Stimulated activated CD4-positive, alpha-beta T cell treated with anti-CD3 and anti-CD28 coated beads, TNF-alpha, amount 100 ng/mL, for 48 hours (primary cell): ENCODE data around the gene TRIM24.
A peak's percentile ranks its signal among the peaks of the same experiment; 100 is the strongest.

ENCODE experiments used
- DNase-seq, 3 donors: peaks; one replicate each; pipeline ENCODE4 v3.0.0-alpha.2; 2020; ENCODE audit warnings: low read depth in 3 of 3

The TRIM24 gene

DNA sequence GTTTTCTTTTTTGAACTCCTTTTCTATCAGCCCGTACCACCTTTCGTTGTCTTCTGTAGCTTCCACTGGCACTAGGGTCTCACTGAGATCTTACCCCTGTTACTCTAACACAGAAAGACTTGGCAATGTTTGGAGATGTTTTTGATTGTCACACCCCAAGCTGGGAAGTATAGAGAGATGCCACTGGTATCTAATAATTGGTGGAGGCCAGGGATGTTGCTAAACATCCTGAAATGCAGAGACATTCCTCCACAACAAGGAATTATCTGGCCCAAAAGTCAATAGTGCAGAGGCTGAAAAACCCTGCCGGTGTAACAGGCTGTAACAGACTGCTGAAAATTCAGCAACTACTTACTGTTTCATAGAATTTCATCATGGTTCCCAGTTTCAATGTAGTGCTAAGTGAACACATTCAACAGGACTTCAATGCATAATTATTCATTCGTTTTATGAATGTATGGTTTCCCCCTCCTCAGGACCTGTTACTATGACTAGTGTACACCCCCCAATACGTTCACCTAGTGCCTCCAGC, 115.9 kb downstream of the TRIM24 start:
- no peak for DNase-seq

DNA sequence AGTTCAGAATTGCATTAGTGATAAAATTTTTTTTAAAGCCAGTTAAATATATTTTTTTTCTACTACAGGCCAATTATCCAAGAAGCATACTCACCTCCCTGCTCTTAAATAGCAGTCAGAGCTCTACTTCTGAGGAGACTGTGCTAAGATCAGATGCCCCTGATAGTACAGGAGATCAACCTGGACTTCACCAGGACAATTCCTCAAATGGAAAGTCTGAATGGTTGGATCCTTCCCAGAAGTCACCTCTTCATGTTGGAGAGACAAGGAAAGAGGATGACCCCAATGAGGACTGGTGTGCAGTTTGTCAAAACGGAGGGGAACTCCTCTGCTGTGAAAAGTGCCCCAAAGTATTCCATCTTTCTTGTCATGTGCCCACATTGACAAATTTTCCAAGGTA, 119.1 kb downstream of the TRIM24 start:
- no peak for DNase-seq

DNA sequence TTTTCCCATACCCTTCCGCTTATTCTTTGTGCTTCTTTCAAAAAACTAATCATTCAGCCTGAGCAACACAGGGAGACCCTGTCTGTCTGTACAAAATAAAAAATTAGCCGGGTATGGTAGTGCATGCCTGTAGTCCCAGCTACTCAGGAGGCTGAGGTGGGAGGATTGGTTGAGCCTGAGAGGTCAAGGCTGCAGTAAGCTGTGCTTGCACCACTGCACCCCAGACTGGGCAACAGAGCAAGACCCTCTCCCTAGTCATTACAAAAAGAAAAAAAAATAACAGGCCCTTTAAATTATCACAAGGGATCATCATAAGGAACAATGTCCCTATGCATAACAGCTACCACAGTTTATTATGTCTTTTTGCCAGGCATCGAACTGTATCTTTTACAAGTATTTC, 119.6 kb downstream of the TRIM24 start:
- no peak for DNase-seq

DNA sequence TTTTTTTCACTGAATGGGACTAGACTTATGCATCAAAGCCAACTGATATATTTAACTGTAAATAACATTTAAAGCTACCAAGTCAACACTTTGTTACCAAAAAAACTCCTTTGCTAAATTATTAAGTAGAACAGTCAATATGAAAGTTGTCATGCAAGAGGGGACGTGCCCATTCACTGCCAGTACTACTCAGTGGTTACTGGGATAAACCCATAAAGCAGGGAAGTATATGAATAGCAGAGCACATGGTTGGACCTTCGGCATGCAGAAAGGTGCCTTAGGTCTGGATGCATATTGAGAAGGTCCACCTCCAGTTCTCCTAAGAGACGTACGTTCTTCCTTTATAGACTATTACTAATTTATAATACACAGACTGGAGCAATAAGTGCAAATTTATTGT, 121.0 kb downstream of the TRIM24 start:
- DNase-seq = no peak

DNA sequence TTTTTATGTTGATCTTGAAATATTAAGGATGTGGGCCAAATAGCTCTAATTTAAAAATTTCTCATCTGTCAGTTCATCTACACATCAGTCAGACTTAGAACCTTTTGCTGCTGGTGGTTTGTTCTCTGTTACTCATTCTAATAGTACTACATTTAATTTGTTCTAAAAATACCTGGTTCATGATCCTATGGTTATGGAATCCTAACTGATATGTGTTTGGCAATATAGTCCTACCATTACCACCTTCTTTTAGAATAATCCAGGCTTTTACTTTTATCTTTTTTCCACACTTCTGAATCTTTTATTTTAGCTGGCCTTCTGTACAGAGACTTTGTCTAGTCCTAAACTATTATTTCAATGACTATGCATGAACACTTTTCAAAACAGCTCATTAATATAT, 124.2 kb downstream of the TRIM24 start:
- DNase-seq = no peak

DNA sequence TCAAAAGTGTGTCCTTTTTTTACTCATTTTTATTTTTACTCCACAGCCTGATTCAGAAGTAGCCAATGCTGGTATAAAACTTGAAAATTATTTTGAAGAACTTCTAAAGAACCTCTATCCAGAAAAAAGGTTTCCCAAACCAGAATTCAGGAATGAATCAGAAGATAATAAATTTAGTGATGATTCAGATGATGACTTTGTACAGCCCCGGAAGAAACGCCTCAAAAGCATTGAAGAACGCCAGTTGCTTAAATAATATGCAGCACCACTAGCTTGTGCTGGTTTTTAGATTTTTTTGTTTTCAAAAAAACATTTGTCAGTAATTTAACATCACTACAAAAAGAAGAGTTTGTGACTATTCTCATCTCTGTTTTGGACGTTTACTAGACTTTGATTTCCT, 124.6 kb downstream of the TRIM24 start:
- DNase-seq = no peak

DNA sequence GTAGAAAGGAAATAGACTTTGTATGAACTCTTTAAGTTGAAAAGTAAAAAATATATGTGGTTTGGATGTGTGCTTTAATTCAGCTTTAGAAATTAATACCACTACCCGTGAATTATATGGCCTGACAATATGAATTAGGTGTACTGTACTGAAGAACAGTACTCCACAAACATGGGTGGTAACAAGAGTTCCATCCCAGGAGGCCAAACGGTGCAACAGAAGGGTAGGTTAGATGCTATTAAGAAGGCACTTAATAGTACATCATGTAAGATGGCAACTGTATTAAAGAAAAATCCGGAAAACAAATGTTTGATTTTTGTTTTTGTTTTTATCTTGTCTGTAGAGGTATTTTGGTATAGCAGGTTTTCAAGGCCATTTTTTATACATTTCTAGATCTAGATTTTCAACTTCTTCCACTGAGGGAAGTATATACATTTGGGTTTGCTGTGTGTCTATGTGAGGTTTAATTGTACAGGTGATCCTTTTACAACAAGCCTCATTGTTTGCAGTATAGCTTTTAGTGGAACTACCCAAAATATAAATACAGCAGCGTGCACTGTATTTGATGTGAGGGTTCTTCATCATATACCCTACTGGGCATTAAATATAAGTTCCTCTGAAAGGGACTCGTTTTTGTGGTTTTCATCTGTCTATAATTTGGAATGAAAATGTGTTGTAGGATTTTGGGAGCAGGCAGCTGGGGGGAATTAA, 125.4 kb downstream of the TRIM24 start:
- no peak for DNase-seq

DNA sequence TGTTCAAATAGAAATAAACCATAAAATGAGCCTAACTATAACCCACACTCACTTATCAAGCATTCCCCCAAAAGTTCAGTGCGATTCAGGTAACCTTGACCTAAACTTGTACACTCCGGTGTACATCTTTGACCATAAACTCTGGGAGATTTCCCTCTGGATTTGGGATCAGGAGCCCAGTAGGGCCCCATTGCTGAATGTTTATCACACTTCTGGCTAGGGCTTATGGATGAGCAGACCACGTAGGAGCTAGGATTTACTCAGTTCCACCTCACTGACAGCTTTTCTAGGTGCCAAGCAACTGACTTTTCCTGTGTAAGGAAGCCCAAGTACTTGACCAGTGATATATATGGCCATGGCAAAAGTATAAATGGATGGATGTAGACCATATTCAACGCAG, 127.4 kb downstream of the TRIM24 start:
- no peak for DNase-seq

DNA sequence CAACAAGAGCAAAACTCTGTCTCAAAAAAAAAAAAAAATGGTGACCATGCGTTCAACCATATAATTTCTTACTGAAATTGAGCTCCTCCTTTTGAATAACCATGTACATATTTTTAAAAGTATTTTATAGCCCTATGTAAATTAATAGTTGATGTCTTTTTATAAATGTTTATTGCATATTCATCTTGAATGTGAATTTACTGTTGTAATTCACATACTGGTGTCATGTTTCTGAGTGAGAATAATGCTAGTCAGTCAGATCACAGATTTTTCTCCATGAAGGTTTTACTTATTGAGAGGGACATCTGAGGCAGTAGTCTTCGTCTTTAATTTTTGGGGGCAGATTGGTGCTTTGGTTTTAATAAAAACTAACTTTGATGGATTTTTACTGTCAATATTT, 128.9 kb downstream of the TRIM24 start:
- no peak for DNase-seq

DNA sequence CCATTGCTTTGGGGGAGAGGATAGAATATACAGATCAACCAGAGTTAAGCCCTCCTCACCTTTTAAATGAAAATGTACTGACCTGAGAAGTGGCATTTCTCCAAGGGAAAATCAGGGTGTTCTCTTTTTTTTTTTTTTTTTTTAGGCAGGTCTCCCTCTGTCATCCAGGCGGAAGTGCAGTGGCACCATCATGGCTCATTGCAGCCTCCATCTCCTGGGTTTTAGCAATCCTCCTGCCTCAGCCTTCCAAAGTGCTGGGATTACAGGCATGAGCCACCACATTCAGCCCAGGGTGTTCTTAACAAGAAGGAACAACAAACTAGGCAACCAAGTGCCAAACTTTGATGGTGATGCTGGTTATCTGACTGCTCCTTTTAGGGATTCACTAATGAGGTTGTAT, 130.1 kb downstream of the TRIM24 start:
- no peak for DNase-seq

DNA sequence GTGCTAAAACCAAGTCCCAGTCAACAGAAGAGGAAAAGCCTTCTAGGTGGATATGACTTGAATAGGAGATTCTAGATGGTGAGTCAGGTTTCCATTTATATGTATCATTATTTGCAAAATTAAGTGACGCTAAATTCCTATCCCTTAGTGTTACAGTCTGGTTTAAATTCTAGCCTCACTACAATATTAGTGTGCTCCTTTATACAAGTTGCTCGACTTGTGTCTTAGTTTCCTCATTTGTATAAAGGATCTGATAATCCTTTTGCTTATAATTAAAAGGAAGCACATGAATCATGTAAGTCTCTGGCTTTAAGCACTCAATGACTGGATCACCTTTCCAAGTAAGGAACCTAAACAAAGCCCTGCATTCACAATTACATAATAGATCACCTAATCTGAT, 135.4 kb downstream of the TRIM24 start:
- DNase-seq = no peak

DNA sequence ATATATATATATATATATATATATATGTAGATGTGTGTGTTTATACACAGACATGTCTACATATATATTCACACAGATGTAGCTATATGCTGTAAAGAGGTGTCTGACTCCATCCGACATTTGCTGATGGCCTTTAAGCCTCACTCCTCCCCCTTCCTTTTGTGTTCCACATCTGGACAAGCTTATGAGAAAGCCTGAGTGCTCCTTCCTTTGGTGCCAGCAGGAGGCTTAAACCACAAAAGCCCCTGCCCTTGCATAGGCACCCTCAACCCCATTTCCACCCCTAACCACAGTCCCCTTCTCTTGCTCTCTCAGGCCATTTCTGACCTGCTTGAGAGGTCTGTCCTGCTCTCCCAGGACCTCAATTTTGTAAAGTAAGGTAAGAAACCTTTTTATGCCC, 142.4 kb downstream of the TRIM24 start:
- DNase-seq = no peak

DNA sequence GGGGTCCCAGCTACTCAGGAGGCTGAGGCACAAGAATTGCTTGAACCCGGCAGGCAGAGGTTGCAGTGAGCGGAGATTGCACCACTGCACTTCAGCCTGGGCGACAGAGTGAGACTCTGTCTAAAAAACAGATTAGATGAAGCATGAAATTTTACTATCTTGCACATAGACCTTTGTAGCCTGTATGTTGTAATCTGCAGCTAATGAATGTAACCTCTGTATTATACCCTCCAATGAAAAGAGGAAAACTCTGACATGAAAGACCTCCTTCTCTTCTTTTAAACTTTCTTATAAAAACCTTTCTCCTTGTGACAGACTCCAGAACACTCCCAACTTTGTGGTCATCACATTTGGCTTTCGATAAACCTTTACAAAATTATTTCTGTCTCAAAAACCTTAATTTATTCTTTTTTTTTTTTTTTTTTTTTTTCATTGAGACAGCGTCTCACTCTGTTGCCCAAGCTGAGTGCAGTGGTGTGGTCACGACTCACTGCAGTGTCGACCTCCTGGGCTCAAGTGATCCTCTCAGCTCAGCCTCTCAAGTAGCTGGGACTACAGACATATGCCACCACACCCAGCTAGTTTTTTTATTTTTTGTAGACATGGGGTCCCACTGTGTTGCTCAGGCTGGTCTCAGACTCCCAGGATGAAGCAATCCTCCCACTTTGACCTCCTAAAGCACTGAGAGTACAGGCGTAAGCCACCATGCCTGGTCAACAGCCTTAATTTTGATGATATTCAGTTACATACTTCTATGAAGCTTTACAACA, 143.7 kb downstream of the TRIM24 start:
- no peak for DNase-seq

DNA sequence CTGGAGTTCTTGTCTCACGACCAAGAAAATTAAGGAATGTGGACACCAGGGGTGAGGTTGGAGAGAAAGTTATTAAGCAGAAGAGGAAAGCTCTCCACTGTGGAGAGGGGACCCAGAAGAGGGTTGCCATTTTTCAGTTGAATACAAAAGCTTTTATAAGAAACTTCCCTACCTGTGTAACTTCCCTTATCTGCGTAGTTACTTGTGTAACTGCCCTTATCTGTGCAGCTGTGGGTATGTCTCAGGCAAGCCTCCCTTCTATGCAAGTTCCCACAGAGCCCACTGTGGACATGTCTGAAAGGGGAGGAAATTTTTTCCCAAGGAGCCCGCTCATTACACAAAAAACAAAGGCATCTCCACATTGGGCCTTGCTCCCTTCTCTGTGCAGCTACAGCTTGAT, 146.2 kb downstream of the TRIM24 start:
- DNase-seq = no peak

DNA sequence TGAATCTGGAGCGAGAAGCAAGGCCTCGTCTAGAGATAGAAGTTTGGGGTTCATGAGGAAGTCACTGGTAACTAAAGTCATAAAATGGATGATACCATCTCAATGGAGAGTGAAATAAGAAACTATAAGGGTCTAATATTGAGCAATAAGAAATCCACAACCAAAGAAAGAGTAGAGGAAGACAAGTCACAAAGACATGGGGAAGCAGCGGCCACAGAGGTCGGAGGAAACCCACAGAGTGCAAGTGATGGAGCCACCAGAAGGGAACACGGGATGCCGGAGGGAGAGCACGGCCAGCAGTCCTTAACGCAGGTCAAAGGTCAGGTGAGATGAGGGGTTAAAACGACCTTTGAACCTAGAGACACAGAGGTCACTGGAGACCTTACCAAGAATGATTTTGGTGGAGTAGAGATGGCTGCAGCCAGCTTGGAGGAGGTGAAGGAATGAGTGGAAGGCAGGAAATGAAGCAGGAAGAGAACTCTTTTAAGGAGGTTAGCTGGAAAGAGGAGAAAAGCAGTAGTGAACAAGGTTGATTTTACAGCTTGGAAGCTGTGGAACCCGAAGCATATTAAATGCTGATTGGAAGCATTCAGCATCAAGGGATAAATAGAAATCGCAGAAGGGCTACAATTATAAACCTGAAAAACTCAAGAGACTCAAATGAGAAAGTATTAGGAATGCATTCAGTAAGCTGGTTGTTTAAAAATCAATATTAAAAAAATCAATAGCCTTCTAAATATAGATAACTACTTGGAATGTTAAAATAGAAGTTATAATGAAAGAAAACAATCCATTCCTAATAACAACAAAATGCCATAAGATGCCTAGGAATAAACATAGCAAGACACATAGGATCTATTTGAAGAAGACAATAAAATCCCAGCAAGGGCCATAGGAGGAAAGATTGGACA, 147.4 kb downstream of the TRIM24 start:
- DNase-seq = no peak

DNA sequence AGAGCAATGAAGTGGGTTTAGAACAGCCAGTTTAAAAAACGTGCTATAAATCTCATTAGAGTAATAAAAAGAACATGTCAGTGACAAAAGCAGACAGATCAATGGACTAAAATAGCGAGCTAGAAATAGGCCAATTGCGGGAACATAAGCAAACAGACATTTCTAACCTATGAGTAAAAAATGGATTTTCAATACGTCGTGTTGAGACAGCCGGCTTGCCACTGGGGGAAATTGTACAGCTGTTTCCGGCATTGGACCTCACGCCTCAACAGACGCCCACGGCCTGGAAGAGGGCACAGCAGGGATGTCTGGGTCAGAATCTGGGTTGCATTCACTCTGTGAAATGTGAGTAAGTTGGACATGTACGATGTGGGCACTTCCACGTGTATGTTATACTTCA, 148.2 kb downstream of the TRIM24 start:
- peak in 1 of 3 donors; percentile 13 for DNase-seq

DNA sequence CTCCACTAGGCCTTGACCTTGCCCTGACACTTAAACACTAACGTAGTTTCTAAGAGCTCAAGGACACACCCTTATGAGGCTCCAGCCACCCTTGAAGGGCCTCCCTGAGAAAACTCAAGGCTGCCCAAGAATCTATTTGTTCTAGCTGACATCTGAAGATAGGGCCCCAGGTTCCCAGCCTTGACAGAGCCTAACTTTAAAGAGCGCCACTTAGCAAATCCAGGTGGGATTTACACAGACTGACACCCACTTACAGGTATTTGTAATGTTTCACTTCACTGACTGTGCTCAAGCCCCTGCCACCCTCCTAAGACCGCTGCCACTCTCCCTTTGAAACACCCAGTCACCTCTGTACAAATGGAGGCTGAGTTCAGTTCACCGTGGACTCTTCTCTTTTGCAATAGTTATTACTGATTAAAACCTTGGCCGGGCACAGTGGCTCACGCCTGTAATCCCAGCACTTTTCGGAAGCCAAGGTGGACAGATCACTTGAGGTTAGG, 150.7 kb downstream of the TRIM24 start:
- no peak for DNase-seq

DNA sequence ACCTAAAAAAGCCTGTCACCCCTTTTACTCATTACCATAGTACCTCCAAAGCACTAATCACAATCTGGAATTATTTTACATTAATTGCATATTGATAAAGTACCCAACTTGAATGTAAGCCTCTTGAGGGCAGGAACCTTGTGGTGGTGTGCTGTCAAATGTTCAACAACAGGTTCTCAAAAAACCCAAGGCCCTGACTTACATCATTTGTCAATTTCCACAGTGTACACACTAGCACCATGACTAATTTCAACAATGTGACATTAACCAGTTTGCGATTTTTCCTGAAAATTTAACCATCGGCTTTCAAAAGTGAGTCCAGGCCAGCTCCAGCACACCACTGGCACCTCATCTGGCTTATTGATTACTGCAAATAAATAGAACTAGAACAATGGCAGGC, 153.6 kb downstream of the TRIM24 start:
- DNase-seq = no peak

DNA sequence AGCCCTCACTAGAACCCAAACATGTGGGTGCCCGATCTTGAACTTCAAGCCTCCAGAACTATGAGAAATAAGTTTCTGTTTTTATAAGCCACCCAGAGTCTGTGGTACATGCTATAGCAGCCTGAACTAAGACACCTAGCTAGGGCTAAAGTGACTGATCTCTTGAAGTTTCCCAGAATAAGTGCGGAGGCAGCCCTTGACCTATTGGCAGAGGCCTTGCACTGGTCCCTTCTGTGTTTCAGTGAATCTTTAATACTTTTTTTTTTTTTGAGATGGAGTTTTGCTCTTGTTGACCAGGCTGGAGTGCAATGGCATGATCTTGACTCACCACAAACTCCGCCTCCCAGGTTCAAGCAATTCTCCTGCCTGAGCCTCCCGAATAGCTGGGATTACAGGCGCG, 156.0 kb downstream of the TRIM24 start:
- no peak for DNase-seq

DNA sequence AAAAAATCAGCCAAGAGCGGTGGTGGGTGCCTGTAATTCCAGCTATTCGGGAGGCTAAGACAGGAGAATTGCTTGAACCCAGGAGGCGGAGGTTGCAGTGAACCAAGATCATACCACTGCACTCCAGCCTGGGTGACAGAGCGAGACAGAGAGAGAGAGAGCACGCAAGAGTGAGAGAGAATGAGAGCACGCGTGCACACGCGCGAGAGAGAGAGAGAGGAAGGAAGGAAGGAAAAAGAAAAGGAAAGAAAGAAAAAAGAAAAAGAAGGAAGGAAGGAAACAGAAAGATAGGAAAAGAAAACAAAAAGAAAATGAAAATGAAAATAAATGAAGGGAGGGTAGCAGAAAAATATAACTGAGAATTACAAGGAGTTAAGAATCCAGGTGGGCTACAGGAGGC, 158.4 kb downstream of the TRIM24 start:
- no peak for DNase-seq

DNA sequence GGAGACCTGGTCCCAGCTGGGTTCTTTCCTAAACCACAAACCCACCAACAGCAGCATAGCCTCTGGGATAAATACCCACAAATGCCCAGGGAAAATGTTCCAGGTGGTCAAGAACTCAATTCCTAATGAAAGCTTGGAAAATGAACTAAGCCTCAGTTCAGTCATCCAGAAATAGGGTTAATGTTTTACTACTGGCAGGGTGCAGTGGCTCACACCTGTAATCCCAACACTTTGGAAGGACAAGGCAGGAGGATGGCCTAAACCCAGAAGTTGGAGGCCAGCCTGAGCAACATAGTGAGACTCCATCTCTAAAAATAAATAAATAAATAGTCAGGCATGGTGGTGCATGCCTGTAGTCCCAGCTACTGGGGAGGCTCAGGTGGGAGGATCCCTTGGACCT, 158.9 kb downstream of the TRIM24 start:
- DNase-seq = no peak

DNA sequence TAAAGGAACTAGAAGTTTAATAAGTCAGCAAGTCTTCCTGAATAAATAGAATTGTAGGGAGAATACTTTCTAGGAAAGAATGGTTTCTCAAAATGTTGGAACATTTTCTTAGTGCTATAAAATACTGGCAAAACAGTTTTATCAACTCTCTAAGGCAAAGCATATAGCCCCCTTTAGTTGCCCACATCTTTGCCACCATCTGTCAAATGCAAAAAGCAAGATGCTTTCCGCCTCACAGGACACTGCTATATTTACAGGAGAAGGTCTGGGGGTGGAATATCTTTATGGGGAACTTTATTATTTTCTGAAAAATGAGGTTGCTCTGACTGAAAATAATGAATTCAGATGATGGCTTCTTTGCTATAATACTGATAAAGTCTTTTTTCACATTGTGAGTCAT, 162.8 kb downstream of the TRIM24 start:
- no peak for DNase-seq
